ENCODE measurements around the gene CPT1B. TPM values are rescaled to one million over a fixed set of nuclear protein-coding genes. Genes with fewer than 3 reads are reported as not detected.
A peak's percentile ranks its signal among the peaks of the same experiment; 100 is the strongest.

The CPT1B gene
- total and polyA plus RNA-seq, 2 of the 4 experiments (the other 2 are of a cell fraction): 0.36 to 1.8 TPM

- H3K4me2 ChIP-seq (ENCODE audit: low read depth, low read length): no peak within 1 kb of the TSS
Measured at GRCh38 chr22:50545522-50546325, 32.5 kb downstream of the CPT1B start, which contains the start of gene KLHDC7B. Gene KLHDC7B, plus strand, starts transcription at chr22:50545899. Its CDS starts 345 bp downstream, at chr22:50546244.

More at GRCh38 chr22:50545522-50546325, 32.5 kb downstream of the CPT1B start, which contains the start of gene KLHDC7B:
- peak within 1 kb of the TSS; percentile 65; the same call in 1 of the 2 replicates for H3K4ac ChIP-seq (ENCODE audit: low read depth, low read length)
- H3K9ac ChIP-seq (ENCODE audit: low read depth, low read length): no peak within 1 kb of the TSS
- dilution Hi-C loops (cut with HindIII; ENCODE audit: low sequenced_read_pairs, unreplicated experiment) (no loop called here), intact Hi-C loops (cut with micrococcal nuclease) (no loop called here), in situ Hi-C loops (cut with MboI; ENCODE audit: low sequenced_read_pairs) (no loop called here)
- WGBS, 2 experiments (ENCODE audit: extremely low coverage in 2 of 2, insufficient read length in 1 of 2): 20% methylated on average over 2 of the region's 10 CpGs; no CpG with 5 or more reads in 1 of the 2 experiments
- ChIA-PET CTCF (interaction anchor here (0.6 kb wide), 1 partner anchor 11 kb away, joined by 3 read pairs; no protein-coding TSS in a partner anchor), POLR2A (ENCODE audit: unreplicated experiment) (no interaction called here)
- BruUV-seq (replicated peaks): no TSS peak
- no peak within 1 kb of the TSS for H3K27ac ChIP-seq (ENCODE audit: insufficient read depth, low read length)
- peak within 1 kb of the TSS; percentile 45; the same call in 1 of the 2 replicates for H2BK120ac ChIP-seq (ENCODE audit: low read depth, low read length)
- no peak within 1 kb of the TSS for H2BK5ac ChIP-seq (ENCODE audit: low read depth, low read length, poor library complexity, severe bottlenecking)
- DNase-seq (peak; percentile 35), ATAC-seq (ENCODE audit: low read depth) (peak; percentile 30; the same call in 1 of the 2 replicates)
- H4K20me1 ChIP-seq (ENCODE audit: insufficient read depth, low read length): no peaks in the 10 kb centered on the region
- H4K8ac ChIP-seq (ENCODE audit: low read depth in 2 of 2, low read length in 2 of 2): peak within 1 kb of the TSS in 1 of 2 experiments; percentile 42; a peak in 1 of 4 replicates
- H3K18ac ChIP-seq (ENCODE audit: low read depth, low read length): no peak within 1 kb of the TSS; the same call in 1 of the 2 replicates
- peak within 1 kb of the TSS; percentile 68 for H2AK9ac ChIP-seq (replicated peaks; ENCODE audit: low read depth, low read length, poor library complexity)
- TF ChIP-seq MAZ (IDR thresholded peaks at IDR 0.05; ENCODE audit: borderline replicate concordance, low read depth, low read length) (peak; percentile 75; the same call in 1 of the 2 replicates), CTCF (conservative IDR thresholded peaks at IDR 0.05; ENCODE audit: low read depth, low read length) (peak; percentile 10; the same call in 1 of the 2 replicates), USF2 (IDR thresholded peaks at IDR 0.05; ENCODE audit: low read depth, low read length) (no peak), CEBPB (IDR thresholded peaks at IDR 0.05; ENCODE audit: low read depth, low read length) (peak; percentile 59)
- peak within 1 kb of the TSS; percentile 47; the same call in 1 of the 3 replicates for H2BK15ac ChIP-seq (ENCODE audit: low read depth, low read length)
- H3K79me1 ChIP-seq (ENCODE audit: low read depth in 1 of 2, low read length in 2 of 2): no peaks in the 10 kb centered on the region
- no peak within 1 kb of the TSS for H3K4me3 ChIP-seq (ENCODE audit: insufficient read depth, low read depth, low read length)
- peak within 1 kb of the TSS; percentile 31; the same call in 1 of the 2 replicates for H4K91ac ChIP-seq (ENCODE audit: insufficient read depth, low read depth, low read length)
- H3K9me1 ChIP-seq (ENCODE audit: insufficient read depth, low read length): 0 out of 2 replicates have a peak, but pooled peaks cover 2% of the 10 kb centered on the region
- 0 out of 2 replicates have a peak within 1 kb of the TSS, but pooled peaks have one; percentile 16 for H2BK20ac ChIP-seq (ENCODE audit: low read depth, low read length)
- H3K27me3 ChIP-seq (ENCODE audit: control insufficient read depth, insufficient read depth, low read length): peaks cover 57% of the 10 kb centered on the region
- no peaks in the 10 kb centered on the region for H3K9me3 ChIP-seq (ENCODE audit: control insufficient read depth, insufficient read depth, low read length)
- H2AFZ ChIP-seq (replicated peaks; ENCODE audit: low read length, poor library complexity): peak within 1 kb of the TSS; percentile 25
- peak within 1 kb of the TSS; percentile 58; the same call in 1 of the 2 replicates for H2AK5ac ChIP-seq (ENCODE audit: low read depth, low read length)
- peaks cover 2% of the 10 kb centered on the region for H3K4me1 ChIP-seq (ENCODE audit: control insufficient read depth, insufficient read depth, low read length)
- H4K5ac ChIP-seq (ENCODE audit: low read depth, low read length): no peak within 1 kb of the TSS; the same call in 1 of the 2 replicates
- H3K14ac ChIP-seq (replicated peaks; ENCODE audit: low read depth, low read length): no peak within 1 kb of the TSS
- no peak within 1 kb of the TSS for H3K56ac ChIP-seq (ENCODE audit: extremely low read depth, insufficient read depth, low read length)
- H3K23ac ChIP-seq (ENCODE audit: low read depth, low read length): peak within 1 kb of the TSS; percentile 37; the same call in 1 of the 2 replicates
- no peaks in the 10 kb centered on the region for H3K36me3 ChIP-seq (ENCODE audit: control insufficient read depth, insufficient read depth, low read length)

Data from IMR-90 (cell line).